GM20000 (cell line): Measurements from ENCODE around the gene TPI1.

Source experiments
- DNase-seq: peaks from one replicate; pipeline ENCODE4 v3.0.0; 2012; ENCODE audit warnings: low spot score
- TF ChIP-seq, protein P1 (sequence below): IDR thresholded peaks from 2 replicates; pipeline ENCODE4 v1.5.1; 2012; ENCODE audit warnings: mild to moderate bottlenecking, control low read depth; ENCODE audit errors: extremely low read depth, missing control alignments

Gene TPI1

DNA sequence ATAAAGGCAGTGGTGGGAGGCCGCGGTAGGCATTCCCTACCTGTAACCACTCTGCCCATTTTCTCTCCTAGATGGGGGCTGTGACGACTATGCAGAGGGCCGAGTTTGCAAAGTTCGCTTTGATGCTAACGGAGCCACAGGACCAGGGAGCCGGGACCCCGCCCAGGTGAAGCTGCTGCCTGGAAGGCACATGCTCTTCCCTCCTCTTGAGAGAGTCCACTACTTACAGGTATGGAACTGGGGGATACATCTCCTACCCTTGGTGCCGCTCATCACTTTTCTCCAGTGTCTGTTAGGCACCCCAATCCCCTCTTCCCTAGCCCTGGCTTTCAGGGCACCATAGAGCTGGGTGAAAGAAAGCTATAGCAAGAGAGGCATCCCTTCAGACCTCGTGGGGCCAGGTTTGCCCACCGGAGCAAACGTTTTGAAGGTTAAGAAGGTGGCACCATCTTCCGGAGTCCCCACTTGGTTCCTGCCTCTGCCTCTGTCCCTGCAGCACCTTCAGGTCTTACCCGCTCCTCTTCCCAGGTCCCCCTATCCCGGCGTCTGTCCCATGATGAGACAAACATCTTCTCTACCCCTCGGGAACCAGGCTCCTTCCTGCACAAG is 41.1 kb upstream of the TPI1 start:
- DNase-seq = no peak
- TF ChIP-seq, protein P1, sequence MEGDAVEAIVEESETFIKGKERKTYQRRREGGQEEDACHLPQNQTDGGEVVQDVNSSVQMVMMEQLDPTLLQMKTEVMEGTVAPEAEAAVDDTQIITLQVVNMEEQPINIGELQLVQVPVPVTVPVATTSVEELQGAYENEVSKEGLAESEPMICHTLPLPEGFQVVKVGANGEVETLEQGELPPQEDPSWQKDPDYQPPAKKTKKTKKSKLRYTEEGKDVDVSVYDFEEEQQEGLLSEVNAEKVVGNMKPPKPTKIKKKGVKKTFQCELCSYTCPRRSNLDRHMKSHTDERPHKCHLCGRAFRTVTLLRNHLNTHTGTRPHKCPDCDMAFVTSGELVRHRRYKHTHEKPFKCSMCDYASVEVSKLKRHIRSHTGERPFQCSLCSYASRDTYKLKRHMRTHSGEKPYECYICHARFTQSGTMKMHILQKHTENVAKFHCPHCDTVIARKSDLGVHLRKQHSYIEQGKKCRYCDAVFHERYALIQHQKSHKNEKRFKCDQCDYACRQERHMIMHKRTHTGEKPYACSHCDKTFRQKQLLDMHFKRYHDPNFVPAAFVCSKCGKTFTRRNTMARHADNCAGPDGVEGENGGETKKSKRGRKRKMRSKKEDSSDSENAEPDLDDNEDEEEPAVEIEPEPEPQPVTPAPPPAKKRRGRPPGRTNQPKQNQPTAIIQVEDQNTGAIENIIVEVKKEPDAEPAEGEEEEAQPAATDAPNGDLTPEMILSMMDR = no peak

DNA sequence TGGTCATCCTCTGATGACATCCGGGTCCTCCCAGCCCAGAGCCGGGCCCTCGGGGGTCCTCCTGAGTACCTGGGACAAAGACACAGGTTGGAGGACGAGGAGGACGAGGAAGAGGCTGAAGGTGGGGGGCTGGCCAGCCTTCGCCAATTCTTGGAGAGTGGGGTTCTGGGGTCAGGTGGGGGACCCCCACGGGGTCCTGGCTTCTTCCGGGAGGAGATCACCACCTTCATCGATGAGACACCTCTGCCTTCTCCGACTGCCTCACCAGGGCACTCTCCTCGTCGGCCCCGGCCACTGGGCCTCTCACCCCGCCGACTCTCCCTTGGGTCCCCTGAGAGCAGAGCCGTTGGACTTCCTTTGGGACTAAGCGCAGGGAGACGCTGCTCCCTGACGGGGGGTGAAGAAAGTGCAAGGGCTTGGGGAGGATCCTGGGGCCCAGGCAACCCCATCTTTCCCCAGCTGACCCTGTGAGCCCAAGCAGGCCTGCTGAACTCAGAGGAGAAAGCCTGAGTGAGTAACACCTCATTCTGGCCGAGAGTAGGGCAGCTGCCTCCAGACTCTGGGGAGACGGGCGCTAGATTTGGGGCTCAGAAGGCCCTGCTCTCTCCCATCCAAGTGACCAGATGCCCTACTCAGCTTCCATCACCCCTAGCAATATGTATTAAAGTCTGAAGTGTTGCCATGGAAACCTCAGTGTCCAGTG is 40.4 kb upstream of the TPI1 start:
- TF ChIP-seq, protein P1 = no peak
- no peak for DNase-seq

DNA sequence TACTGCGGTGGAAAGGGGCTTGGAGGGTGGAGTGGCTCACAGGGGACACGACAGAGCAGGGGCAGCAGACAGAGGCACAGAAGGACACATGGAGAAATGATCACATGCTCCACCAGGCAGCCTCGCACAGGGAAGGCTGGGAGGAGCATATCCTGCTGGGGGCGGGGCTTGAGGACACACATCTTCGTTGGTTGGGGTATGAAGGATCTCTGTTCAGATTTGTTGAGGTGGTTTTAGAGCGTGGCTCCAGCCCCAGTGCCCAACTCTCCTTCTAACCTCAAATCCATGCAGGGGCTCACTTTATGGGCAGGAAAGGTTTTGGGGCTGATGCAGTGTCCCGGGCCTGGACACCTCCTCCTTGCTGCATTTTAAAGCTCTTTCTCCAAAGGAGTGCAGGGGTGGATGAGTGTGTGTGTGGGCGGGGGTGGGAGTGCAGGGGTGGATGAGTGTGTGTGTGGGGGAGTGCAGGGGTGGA is 39.9 kb upstream of the TPI1 start:
- TF ChIP-seq, protein P1 = no peak
- peak; percentile 71 for DNase-seq

DNA sequence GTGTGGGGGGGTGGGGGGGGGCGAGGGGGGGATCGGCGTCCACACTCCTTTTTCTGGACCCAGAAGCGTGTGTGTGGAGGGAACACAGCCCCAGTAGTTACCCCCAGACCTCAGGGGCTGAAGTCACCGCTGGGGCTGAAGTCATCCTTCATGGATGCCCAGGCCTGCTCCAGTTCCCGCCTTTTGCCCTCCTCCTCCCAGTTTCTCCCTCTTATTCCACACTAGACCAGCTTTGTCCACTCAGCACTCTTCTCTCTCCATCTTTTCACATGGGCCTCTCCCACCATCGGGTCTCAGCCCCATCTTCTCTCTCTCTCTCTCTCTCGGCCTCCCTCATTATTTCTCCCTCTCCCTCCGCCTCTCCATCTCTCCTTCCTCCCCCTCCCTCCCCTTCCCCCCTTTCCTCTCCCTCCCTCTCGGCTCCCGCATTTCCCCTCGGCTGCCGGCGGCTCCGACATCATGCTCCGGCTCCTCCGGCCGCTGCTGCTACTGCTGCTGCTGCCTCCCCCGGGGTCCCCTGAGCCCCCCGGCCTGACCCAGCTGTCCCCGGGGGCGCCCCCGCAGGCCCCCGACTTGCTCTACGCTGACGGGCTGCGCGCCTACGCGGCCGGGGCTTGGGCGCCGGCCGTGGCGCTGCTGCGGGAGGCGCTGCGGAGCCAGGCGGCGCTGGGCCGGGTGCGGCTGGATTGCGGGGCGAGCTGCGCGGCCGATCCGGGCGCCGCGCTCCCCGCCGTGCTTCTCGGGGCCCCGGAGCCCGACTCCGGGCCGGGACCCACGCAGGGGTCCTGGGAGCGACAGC is 39.1 kb upstream of the TPI1 start, which contains the start of gene P3H3:
TSS of gene P3H3 (plus strand) at position 426 of the 799 bp plus-strand sequence. CDS start at position 460, 34 bp downstream.
- peak; percentile 59 for DNase-seq
- TF ChIP-seq, protein P1 = no peak

DNA sequence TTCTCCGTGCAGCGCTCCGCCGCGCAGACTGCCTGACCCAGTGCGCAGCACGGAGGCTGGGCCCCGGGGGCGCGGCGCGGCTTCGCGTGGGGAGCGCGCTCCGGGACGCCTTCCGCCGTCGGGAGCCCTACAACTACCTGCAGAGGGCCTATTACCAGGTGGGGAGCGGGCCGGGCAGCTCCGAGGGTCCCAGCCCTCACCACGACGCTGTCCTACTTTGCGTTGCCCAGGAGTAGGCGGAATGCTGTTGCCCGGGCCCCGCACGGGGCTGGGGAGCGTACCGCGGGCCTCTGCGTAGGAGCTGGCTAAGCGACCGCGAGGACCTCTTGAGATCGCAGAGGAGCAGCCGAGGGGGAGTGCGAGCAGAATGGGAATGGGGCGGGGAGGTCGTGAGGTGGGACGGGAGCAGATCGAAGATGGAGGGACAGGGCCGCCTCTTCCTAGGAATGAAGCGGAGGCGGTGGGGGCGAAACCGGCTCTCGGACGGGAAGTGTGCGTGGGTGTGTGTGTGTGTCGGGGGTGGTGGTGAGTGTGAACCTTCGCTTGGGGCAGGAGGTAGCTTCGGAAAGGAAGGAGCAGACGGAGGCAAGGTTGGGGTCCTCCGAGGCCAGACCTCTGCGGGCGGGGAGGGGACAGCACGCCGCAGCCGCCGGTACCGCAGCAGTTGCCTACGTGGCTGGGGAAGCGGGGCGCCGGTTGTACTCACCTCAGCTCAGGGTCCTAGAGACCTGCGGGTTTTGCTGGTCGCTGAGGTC is 38.4 kb upstream of the TPI1 start:
- peak; percentile 68 for DNase-seq
- TF ChIP-seq, protein P1 = no peak

DNA sequence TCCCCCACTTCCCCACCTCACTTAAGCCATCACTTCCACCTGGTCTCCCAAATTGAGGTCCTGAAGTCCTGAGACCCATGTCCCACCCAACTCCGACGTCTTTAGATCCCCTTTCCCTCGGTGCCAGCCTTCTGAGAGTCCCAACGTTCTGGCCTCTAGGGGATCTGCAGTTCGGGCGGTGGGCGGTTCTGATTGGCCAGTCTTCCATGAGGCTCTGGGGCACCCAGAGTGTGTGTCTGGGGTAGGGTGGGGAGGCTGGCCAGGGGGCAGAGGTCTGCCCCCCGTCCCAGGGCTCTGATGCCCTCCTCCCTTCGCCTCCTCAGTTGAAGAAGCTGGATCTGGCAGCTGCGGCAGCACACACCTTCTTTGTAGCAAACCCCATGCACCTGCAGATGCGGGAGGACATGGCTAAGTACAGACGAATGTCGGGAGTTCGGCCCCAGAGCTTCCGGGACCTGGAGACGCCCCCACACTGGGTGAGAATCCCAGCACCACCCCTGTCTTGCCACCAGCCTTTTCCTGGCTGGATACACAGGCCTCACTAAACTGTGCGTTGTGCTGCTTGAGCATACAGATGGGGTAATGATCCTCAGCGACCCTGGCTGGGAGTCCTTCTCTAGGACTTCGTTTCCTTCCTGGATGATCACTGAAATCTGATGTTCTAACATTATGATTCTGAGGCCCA is 37.7 kb upstream of the TPI1 start:
- TF ChIP-seq, protein P1 = no peak
- DNase-seq = no peak
